GM21367 (cell line): ENCODE measurements around the gene SERPINB6.
"Not testable (repeated sequence)": the region's sequence is repeated elsewhere in the genome, so short reads cannot be mapped to it uniquely, and the experiment has no call there.

Experiments
- ATAC-seq: cut with Tn5 transposase; IDR thresholded peaks from one replicate; pipeline ENCODE4 v1.9.1; 2021; ENCODE audit not compliant: unreplicated experiment

The SERPINB6 gene

DNA sequence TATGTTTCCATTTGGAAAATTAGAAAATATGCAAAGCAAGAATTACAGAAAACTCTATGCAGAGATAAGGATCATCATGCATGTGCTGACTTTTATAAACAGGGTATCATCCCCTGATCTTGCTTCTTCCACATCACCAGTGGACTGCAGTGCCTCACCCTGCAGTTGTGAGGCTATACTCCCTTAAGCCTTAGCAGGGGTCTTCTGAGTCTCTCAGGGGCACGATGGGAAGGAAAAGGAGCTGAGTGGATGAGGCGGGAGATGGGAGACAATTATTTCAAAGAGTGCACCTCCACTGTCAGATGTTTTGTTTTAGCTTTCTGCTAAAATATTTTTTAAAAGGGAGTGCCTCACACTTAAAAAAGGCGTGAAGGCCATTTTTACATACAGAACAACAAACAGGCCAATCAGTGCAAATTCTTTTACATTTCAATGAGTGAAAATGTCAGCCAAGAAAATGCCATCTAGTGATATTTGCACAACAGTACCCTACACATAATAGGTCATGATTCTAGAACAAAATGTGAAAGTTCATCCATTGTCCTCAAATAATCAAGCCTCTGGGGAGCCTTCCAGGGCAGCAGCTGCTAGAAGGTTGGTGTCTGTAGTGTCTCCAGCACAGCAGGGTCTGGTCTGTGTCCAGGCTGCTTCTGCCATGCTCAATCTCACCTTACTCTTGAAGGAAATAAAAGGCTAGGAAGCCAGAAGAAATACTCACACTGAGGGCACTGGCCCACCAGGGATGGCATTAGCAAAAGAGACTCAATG, 55.0 kb downstream of the SERPINB6 start:
- no peak for ATAC-seq

DNA sequence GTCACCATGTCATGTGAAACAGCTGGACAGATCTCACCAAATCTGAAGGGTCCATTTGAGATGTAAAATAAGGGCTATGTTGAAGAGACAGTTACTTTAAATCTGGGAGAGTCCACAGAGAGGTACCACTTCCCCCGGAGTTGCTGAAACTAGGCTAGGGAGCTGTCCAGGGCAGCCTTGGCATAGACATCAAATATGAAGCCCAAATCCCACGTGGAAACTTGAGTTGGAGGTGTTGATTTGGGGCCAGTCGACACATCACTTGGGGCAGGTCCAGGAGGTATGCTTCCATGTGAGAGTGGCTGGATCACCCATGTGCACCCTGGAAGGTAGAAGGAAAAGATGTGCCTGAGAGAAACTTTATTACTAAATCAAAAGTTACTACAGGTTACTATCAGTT, 56.2 kb downstream of the SERPINB6 start:
- no peak for ATAC-seq

DNA sequence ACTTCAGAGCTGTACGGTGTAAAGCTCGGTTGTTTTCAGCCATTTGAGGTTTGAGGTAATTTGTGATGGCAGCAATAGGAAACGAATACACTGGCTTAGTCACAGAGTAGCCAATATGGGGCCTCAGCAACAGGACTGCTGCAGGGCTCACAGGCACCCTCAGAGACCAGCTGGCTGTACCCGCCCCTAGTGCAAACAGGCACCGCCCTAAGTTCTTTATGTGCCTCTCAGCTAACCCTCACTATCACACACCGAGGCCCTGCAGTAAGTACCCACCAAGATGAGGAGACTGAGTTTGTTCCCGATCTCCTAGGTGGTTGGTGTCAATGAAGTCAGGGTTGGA, 57.1 kb downstream of the SERPINB6 start:
- no peak for ATAC-seq

DNA sequence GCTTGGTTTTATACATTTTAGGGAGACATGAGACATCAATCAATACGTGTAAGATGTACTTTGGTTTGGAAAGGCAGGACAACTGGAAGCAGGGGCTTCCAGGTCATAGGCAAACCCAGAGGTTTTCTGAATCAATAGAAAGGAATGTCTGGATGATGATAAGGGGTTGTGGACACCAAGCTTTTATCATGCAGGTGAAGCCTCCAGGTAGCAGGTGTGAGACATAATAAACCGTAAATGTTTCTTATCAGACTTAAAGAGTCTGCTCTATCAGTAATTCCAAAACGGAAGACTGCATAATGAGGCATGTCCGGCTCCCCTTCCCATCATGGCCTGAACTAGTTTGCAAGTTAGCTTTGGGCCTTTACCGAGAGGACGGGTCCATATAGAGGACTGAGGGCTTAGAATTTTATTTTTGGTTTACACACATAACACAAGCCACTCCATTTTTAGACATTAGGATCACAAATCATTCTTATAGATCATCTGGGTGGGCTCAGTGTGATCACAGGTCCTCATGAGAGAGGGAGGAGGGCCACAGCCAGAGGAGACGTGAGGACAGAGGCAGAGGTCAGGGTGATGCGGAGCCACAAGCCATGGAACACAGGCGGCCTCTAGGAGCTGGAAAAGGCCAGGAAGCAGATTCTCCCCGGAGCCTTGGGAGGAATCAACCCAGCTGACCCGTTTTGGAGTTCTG, 57.6 kb downstream of the SERPINB6 start:
- ATAC-seq: no peak

DNA sequence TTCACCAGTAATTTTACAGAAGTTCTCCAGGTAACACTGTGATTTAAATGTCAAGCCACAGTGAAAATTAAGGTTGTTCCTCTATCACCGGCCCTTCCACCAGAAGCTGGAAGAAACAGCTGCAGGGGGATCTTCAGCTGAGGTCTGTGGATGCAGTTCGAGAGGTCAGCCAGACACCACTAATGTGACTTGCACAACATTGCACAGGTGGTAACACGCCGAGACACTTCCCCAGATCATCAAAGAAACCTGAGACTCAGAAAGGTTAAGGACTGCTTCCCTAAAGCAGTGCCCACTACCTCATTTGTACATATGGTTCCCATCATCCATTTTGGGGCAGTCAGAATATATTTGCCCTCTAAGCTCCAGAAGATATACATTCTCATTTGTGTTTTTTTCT, 60.2 kb downstream of the SERPINB6 start:
- ATAC-seq: no peak

DNA sequence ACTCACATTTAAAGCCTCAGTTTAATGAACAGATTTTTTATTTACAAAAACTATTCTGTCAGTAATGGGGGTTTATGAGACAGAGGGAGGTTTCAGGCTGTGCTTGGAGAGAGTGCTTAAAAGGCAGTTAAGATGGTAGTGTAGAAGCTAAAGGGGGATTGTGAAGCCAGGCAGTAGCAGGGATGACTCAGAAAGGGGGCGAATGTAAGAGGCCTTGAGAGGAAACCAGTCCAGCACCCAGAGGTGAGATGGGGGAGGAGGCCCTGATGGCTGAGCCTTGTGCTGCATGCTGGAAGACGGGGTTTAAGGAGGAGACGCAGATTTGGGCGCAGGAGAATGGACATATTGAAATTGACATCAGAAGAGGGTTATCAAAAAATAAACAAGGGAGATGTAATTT, 61.6 kb downstream of the SERPINB6 start:
- ATAC-seq: no peak

DNA sequence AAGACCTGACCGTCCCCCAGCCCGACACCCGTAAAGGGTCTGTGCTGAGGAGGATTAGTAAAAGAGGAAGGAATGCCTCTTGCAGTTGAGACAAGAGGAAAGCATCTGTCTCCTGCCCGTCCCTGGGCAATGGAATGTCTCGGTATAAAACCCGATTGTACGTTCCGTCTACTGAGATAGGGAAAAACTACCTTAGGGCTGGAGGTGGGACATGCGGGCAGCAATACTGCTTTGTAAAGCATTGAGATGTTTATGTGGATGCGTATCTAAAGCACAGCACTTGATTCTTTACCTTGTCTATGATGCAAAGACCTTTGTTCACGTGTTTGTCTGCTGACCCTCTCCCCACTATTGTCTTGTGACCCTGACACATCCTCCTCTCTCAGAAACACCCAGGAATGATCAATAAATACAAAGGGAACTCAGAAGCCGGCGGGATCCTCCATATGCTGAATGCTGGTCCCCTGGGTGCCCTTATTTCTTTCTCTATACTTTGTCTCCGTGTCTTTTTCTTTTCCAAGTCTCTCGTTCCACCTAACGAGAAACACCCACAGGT, 62.2 kb downstream of the SERPINB6 start:
- ATAC-seq: not testable (repeated sequence)

DNA sequence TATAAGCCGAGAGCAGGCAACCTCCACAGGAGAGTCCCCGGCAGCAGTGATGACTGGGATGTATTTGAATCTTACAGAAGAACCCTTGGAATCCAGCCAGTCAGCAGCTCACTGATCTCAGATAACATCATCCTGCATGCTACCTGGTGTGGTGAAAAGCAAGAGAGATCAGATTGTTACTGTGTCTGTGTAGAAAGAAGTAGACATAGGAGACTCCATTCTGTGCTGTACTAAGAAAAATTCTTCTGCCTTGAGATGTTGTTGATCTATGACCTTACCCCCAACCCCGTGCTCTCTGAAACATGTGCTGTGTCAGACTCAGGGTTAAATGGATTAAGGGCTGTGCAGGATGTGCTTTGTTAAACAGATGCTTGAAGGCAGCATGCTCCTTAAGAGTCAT, 62.9 kb downstream of the SERPINB6 start:
- not testable (repeated sequence) for ATAC-seq

DNA sequence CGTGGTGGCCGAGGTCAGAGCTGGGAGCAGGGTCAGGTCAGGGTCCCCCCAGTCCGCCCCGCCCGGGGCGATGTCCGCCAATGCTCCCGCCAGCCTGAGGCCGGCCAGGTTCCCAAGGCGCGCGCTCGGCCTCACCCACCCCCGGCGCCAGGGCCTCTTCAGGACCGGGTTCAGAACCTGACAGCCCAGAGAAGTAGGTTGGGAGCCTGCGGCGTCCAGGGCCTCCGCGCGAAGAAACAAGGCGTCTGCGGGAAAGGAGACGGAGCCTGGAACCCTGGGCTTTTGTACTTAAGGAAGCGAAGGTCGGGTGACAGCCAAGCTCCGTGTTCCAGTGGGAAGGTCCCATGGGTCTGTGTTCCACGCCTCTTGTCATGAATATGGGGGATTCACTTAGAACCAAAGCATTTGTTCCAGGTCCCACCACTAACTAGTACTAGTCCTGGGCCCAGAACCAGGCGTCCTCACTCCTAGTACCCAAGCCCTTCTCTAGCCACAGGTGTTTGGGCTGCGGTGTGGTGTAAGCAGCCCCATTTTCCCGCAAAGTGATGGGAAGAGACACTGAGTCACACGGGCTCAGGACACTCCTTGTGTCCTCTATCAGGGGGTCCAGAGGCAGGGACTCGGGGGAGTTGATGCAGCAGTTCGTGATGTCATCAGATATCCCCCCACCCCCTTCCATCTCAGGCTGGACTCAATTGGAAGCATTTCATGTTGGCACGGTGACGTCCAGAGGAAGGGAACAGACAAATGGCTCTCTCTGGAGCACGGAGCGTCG, 67.8 kb downstream of the SERPINB6 start:
- ATAC-seq: not testable (repeated sequence)

DNA sequence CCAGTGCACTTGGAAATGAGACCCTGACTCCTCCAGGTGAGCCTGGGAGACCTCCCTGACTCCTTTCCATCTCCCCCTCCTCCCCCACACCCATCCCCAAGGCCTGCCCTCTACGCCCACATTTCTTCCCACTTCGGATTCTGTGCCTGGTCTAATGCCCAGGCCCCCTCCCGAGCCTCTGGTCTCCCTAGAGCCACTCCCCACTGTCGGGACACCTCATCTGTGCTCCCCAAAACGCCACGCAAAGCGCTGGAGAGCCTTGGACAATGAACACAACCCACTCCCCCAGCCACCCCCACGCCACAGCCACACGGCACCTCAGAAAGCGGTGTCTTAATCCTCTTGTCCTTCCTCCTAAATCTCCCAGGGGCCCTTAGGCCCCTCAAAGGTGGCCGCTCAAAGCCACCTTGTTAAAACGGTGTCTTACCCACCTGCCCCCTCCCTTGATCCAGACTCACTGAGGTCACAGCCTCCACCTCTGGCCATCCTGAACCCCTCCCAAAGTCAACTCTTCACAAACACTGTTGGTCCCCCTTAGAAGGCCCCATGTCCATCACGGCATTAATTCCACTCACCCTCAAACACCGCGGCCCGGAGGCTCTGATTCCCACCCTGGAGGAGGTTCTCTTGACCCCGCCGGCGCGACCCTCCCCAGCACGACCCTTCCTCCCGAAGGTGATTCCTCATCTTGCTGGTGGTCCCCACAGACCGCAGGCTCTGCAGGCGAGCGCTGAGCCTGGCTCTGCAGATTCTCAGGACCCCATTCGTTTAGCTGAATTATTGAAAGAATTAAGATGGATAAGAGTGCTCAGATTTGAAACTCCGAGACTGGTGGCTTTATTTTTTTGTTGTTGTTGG, 69.5 kb downstream of the SERPINB6 start:
- not testable (repeated sequence) for ATAC-seq

DNA sequence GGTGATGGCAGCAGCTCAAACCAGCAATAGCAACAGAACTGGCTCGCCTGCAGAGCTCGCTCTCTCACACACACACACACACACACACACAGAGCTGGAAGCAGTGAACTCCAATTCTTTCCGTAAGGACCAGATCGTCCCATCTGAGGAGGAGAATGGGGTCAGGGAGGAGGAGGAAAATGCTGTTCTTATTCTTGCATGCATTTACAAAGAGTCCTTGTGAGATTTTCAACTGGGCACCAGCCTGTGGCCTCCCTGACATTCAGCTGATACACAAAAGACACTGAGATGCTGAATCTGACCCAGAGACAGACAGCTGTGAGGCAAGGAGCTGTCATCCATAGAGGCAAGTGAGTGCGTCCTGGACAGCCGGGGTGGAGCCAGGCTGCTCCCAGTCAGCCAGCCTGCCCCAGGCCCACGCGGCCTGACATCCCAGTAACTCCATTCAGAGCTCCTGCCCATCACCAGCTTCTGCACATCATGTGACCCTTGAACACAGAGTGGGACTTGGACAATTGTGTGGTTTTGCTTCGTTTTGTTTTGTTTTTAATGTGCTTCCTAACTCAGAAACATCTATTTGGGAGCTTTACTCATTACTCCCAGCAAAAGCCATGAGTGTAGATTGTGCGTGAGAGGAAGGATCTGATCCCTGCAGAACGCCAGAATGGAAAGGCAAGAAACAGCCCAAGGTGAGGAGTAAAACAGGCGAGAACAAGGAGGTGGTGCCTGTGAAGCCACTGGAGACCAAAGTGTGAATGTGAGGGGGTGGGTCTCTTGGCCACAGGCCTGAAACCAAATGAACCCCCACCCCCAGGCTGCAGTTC, 70.3 kb downstream of the SERPINB6 start:
- no peak for ATAC-seq

DNA sequence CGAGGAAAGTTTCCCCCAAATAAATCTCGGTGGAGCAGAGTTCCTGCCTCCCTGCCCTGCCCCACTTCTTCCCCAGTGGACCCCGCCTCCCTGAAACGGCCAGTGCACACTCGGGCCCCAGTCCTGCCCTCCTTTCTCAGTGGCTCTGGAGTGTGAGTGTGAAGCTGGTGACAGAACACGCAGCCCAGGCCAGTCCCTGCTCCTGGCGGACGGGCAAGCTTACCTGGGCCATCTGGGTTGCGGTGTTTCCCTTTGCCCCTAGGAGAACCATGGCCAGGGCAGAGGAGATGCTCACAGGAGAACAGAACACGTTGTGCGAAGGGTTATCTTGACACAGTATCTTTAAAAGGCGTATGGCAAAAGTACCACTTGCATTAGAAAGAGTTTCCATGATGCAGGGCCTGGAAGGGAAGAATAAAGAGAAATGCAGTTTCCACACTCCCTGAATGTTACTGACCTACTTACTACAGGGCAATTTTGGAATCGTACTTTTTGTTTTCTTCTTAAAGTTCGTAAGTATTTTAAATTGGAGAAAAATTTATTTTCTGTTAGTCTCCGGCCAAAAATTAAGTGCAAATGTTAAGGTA, 71.1 kb downstream of the SERPINB6 start:
- no peak for ATAC-seq

DNA sequence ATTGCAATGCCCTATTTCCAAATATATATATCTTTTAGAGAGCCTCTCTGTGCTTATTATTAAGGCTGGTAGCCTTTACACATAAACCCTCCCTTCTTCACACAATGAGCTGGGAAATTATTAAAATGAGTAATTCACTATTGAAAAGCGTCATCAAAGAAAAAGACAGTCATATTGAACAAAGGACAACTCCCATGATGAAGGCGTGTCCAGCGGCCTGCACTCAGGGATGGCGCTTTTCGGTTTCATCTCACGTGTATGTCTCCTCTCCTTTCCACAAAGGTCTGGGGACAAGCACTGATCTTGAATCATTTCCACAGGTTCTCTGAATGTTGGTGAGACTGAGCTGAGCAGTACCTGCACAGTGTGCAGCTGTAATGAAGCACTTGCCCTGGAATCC, 71.8 kb downstream of the SERPINB6 start:
- no peak for ATAC-seq
